ENCODE results near the gene SYNPO2L.
"Not testable (repeated sequence)": the region's sequence is repeated elsewhere in the genome, so short reads cannot be mapped to it uniquely, and the experiment has no call there.

Gene SYNPO2L, protein sequence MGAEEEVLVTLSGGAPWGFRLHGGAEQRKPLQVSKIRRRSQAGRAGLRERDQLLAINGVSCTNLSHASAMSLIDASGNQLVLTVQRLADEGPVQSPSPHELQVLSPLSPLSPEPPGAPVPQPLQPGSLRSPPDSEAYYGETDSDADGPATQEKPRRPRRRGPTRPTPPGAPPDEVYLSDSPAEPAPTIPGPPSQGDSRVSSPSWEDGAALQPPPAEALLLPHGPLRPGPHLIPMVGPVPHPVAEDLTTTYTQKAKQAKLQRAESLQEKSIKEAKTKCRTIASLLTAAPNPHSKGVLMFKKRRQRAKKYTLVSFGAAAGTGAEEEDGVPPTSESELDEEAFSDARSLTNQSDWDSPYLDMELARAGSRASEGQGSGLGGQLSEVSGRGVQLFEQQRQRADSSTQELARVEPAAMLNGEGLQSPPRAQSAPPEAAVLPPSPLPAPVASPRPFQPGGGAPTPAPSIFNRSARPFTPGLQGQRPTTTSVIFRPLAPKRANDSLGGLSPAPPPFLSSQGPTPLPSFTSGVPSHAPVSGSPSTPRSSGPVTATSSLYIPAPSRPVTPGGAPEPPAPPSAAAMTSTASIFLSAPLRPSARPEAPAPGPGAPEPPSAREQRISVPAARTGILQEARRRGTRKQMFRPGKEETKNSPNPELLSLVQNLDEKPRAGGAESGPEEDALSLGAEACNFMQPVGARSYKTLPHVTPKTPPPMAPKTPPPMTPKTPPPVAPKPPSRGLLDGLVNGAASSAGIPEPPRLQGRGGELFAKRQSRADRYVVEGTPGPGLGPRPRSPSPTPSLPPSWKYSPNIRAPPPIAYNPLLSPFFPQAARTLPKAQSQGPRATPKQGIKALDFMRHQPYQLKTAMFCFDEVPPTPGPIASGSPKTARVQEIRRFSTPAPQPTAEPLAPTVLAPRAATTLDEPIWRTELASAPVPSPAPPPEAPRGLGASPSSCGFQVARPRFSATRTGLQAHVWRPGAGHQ

GRCh38 chr10:73655990-73656298 is at the start of gene SYNPO2L:
SYNPO2L (minus strand) TSS chr10:73656029; CDS start chr10:73655922, 107 bp downstream.
- no peak for DNase-seq (ENCODE audit: low spot score)

DNA sequence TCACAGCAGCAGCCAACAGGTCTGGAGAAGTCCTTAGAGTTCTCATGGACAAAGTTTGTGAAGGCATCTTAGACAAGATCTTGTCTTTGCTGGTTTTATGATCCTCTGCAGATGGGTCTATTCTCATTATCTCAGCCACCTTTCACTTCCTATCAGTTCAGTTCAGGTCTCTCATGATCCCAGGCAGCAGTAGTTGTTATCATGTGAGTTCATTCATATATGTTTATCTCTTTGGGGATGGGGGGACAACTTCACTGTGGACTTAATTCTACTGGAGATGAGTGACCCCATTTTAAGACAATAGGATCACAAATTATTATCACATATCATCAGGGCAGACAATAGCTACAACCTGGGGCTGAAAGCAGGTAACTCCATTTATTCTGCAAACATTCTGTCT is 48.1 kb upstream of the SYNPO2L start:
- DNase-seq (ENCODE audit: low spot score): not testable (repeated sequence)

DNA sequence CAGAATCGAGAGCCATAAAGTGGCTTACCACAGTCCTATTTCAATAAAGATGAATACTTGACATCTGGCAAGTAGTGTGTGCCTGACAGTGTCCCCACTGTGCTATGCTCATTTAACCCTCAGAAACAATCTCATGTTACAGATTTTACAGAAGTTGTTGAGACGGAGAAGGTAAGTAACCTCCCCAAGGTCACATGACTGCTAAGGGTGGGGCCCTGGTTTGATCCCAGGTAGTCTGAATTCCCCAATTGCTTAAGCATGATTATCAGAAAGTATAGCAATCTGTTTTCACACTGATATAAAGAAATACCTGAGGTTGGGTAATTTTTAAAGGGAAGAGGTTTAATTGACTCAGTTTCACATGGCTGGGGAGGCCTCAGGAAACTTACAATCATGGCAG is 43.0 kb upstream of the SYNPO2L start:
- DNase-seq (ENCODE audit: low spot score): not testable (repeated sequence)

GRCh38 chr10:73697675-73698159 is 41.9 kb upstream of the SYNPO2L start, which contains the start of gene AGAP5:
AGAP5 (minus strand) TSS chr10:73698109; CDS start chr10:73697755, 354 bp downstream.
- DNase-seq (ENCODE audit: low spot score): not testable (repeated sequence)

GRCh38 chr10:73695302-73695701 is 39.5 kb upstream of the SYNPO2L start:
- DNase-seq (ENCODE audit: low spot score): not testable (repeated sequence)

DNA sequence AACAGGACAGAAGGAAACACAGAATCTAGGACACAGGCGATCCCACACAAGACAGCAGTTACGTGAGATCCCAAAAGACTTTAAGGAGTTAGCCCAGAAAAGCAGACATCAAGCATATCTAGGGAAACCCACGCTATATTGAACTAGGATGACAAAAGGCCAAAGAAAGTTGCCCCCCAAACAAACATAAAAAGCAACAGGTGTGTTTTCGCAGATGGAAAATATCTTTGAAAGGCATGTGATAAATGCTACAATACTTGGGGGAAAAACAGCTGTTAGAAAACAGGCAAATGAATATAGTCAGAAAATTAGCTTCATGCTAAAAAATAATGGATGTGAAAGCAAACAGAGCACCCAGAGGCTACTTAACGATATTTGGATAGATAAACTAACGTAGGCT is 34.9 kb upstream of the SYNPO2L start:
- not testable (repeated sequence) for DNase-seq (ENCODE audit: low spot score)

DNA sequence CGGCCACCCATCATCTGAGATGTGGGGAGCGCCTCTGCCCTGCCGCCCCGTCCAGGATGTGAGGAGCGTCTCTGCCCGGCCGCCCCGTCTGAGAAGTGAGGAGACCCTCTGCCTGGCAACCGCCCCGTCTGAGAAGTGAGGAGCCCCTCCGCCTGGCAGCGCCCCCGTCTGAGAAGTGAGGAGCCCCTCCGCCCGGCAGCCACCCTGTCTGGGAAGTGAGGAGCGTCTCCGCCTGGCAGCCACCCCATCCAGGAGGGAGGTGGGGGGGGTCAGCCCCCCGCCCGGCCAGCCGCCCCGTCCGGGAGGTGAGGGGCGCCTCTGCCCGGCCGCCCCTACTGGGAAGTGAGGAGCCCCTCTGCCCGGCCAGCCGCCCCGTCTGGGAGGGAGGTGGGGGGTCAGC is 33.8 kb upstream of the SYNPO2L start:
- not testable (repeated sequence) for DNase-seq (ENCODE audit: low spot score)

- not testable (repeated sequence) for DNase-seq (ENCODE audit: low spot score)
Measured at GRCh38 chr10:73687641-73688040, 31.8 kb upstream of the SYNPO2L start.

DNA sequence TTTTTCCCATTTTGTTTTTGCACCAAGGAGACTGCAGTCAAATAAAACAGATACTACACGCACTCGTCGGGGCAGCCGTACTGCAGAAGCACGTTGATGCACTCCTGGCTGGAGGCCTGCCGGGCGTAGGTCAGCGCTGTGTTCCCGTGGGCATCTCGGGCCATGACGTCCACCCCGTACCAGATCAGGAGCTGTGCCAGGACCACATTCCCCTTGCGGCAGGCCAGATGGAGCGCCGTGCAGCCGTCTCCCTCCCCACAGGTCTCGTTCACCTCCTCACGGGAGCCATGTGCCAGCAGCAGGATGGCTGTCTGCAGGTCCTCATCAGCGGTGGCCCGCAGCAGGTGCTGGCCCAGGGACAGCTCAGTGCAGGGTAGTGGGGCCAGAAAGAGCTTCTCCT is 18.7 kb upstream of the SYNPO2L start:
- not testable (repeated sequence) for DNase-seq (ENCODE audit: low spot score)

DNA sequence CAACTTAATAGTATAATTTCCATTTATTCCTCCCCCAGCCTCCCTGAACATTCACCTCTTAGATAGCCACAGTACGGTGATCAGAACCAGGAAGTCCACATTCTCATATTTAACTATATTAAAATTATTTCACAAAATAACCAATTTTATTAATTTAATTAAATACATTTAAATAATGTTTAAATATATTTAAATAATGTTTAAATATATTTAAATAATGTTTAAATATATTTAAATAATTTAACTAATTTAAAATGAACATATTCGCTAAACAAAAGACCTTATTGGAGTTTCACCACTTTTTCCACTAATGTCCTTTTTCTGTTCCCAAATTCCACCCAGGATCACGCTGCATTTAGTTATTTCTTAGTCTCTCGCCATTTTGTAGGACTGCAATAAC is 12.5 kb upstream of the SYNPO2L start:
- DNase-seq (ENCODE audit: low spot score): not testable (repeated sequence)

DNA sequence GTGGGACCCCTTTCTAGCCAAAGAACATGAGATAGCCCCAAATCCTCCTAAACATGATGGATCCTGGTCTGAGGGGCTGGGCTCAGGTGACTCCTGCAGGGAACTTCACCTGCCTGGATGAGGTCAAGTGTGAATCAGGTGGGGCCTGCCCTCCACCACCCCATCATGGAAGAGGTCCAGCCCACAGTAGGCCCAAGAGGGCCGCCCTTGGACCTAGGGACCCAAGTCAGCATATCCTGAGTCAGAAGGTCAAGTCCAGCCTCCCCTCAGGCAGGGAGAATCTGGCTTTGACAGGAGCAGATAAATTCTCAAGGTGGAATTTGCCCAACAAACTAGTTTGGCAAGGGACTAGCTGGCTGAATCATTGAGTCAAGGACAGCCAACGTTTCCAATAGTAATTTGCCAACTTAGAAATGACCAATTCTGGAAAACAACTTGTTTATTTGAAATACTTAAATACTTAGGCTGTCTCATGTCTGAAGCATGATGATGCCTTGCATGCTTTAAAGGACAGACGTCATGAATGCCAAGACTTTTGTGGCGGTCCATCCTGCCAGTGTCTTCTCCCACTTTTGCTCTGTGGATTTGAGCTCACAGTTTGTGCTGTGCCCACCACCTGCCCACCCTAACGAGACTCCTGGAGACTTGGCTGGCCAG is 10.5 kb upstream of the SYNPO2L start:
- not testable (repeated sequence) for DNase-seq (ENCODE audit: low spot score)

DNA sequence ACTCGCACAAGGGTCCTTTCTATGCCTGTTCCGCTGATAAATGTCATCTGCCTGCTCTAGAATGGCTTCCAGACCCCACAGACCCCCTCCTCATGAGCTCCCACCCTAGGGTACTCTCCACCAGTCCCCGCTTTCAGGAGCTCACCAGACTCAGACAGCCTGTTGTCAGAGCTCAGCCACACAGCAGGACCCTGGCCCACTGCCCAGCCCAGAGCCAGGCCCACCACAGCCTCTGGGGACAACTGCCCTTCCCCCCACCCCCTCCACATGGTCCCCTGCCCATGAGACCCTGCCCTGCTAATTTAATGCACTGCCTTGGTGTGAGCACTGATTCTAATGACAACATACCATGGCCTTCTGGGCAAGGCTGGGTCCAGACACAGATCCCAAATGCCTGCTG is 9.8 kb upstream of the SYNPO2L start:
- DNase-seq (ENCODE audit: low spot score): not testable (repeated sequence)

GRCh38 chr10:73664156-73665040 is 8.6 kb upstream of the SYNPO2L start:
- not testable (repeated sequence) for DNase-seq (ENCODE audit: low spot score)

- DNase-seq (ENCODE audit: low spot score): not testable (repeated sequence)
Measured at GRCh38 chr10:73663621-73664020, 7.8 kb upstream of the SYNPO2L start.

- not testable (repeated sequence) for DNase-seq (ENCODE audit: low spot score)
Measured at GRCh38 chr10:73662705-73663104, 6.9 kb upstream of the SYNPO2L start.

DNA sequence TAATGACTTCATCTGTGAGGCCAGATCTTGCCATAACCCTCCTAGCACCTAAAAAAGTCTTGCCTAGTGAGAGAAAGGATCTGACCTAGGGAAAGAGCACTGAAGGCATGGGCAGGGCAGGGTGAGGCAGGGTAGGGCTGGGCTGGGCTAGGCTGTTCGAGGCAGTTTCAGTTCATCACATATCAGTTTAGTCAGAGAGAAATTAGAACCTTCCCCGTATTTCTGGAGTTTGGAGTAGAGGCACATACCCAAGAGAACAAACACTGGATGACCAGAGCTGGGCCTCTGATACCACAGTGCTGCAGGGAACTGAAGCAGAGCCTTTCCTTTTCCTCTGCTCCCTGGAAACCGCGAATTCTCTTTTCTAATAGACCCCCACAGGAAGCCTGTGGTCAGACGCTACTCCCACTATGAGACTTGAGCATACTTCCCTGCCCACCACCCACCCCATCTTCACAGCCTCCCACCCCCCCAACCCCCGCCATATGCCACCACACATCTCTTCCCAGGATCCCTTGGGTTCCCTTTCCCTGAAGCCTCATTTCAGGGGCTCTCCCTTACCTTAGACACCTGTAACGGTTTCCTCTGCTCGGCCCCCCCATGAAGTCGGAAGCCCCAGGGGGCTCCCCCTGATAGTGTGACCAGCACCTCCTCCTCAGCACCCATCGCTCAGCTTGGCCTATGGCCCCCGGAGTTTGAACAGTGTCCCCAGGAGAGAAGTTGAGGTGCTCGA is 406 bp downstream of the SYNPO2L start:
- DNase-seq (ENCODE audit: low spot score): no peak

GRCh38 chr10:73653701-73654100 is 2.1 kb downstream of the SYNPO2L start:
- no peak for DNase-seq (ENCODE audit: low spot score)

- no peak for DNase-seq (ENCODE audit: low spot score)
Measured at GRCh38 chr10:73653195-73653594, 2.6 kb downstream of the SYNPO2L start.

GRCh38 chr10:73650537-73651331 is 5.1 kb downstream of the SYNPO2L start:
- DNase-seq (ENCODE audit: low spot score): no peak

Measured in CD4-positive, alpha-beta T cell treated with Interleukin-15 for 4 hours (primary cell).